Measurements from ENCODE around the gene RIMS4.

RIMS4 gene

DNA sequence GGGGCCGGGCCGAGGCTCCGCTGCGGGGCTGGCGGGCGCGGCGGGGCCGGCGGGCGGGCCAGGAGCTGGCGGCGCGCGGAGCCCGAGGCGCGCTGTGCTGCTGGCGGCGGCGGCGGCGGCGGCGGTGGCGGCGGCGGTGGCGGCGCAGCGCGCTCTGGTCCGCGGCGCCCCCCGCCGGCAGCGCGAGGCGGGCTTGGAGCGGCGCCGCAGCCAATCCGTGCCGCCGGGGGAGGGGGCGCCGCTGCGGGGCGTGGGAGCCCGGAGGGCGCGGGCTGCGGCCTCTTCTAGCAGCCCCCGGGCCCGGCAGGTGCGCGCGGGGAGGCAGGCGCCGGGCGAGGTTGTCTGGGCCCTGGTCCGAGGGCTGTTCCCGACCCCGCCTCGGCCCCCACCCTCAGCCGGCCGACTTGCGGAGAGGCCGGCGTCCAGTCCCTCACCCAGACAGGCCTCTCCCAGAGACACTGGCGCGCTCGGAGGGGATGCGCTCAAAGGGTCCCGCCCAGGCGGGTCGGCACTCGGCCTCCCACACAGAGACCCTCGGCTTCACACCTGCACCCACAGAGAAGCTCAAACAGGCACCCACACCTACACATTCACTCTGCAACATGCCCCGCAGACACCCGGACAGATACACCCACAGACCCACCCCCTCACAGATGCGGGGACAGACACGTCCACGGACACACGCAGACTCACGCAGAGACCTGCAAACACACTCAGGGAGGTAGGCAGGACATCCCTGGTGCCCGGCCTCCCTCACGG, at the start of gene RIMS4:
Gene RIMS4 (minus strand): TSS at position 156 of the 759 bp plus-strand sequence. CDS start 275 bp downstream, outside the sequence.
- H3K27ac Mint-ChIP-seq, result no peak within 1 kb of the TSS
- peaks cover 76% of the 10 kb centered on the region for H3K27me3 Mint-ChIP-seq
- DNase-seq, result no peak

GRCh38 chr20:44858606-44859360, 48.4 kb upstream of the RIMS4 start:
- Mint-ChIP-seq H3K4me1 (peaks cover 31% of the 10 kb centered on the region), H3K27ac (no peak overlapping the region)

More for the DNA sequence above, at the start of gene RIMS4:
- peak; percentile 70 for ATAC-seq
- no peaks in the 10 kb centered on the region for H3K9me3 Mint-ChIP-seq
- H3K4me3 Mint-ChIP-seq, result peak within 1 kb of the TSS; percentile 63 to 81
- H3K4me1 Mint-ChIP-seq, result peaks cover 18% of the 10 kb centered on the region

DNA sequence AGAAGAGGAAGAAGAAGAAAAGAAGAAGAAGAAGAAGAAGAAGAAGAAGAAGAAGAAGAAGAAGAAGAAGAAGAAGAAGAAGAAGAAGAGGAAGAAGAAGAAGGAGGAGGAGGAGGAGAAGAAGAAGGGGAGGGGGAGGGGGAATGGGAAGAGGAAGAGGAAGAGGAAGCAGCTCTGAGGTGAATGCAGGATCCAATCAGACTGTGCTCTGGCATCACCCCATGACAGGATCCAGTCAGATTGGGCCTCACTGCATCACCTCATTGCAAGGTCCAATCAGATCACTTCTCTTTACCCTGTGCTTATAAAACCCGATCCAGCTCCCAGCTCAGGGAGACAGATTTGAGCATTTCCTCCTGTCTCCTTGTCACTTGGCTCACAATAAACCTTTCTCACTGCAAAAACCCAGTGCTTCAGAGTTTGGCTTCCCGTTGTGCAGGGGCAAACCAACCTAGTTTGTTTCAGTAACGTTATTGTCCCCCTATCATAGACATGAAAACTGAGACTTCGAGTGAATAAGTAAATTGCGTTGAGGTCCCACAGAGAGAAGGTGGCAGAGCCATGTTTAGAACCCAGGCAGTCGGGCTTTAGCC, 46.6 kb upstream of the RIMS4 start:
- no peak for ATAC-seq
- Mint-ChIP-seq H3K27ac (no peak overlapping the region), H3K9me3 (peaks cover 0 to 4% of the 10 kb centered on the region in 2 donors), H3K4me1 (peaks cover 22% of the 10 kb centered on the region), H3K4me3 (no peak overlapping the region), H3K27me3 (no peaks in the 10 kb centered on the region)
- DNase-seq, result no peak

More at GRCh38 chr20:44858606-44859360, 48.4 kb upstream of the RIMS4 start:
- DNase-seq, result no peak
- Mint-ChIP-seq H3K4me3 (no peak overlapping the region), H3K9me3 (peaks cover 0 to 4% of the 10 kb centered on the region in 2 donors), H3K27me3 (no peaks in the 10 kb centered on the region)
- ATAC-seq, result no peak

DNA sequence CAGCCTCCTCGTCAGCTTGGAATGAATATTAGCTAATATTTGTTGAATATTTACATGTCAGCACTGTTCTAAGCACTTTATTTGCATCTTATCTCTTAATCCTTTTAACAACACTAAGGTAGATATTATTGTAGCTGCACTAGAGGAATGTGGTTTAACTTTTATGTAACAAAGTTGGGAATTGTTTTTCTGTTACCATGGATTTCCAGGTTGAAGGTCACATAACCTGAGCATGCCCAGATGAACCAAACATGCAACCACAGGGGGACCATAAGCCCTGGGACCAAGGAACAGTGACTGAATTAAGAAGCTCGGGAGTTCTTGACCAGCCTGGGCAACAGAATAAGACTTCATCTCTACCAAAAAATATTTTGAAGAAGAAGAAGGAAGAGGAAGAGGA, 46.1 kb upstream of the RIMS4 start:
- H3K4me1 Mint-ChIP-seq, result peaks cover 17% of the 10 kb centered on the region

DNA sequence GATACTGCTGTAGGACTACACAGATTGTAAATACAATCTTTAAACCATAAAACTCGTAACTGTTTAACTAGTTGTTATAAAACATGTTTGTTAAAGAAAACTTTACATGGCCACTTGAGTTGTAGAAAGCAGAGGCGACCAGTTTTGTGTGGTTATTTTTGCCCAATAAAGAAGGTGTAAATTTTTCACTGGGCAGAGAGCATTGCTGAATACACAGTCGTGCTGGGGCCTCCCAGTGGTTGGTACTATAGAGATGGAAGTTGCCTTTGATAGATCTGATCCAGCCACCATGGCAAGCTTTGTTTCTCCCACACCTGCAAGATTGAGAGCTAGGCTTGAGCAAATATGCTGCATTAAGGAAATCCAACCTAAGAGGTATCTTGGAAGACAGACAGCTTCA, 41.2 kb upstream of the RIMS4 start:
- peaks cover 7% of the 10 kb centered on the region for H3K27me3 Mint-ChIP-seq
- DNase-seq, result no peak
- ATAC-seq, result no peak
- H3K27ac Mint-ChIP-seq, result no peak overlapping the region
- no peak overlapping the region for H3K4me3 Mint-ChIP-seq
- peaks cover 0 to 2% of the 10 kb centered on the region in 2 donors for H3K9me3 Mint-ChIP-seq
- peaks cover 2% of the 10 kb centered on the region for H3K4me1 Mint-ChIP-seq

More for the DNA sequence above, 46.1 kb upstream of the RIMS4 start:
- DNase-seq (no peak), ATAC-seq (no peak)
- Mint-ChIP-seq H3K9me3 (peaks cover 0 to 4% of the 10 kb centered on the region in 2 donors), H3K27ac (no peak overlapping the region), H3K4me3 (no peak overlapping the region), H3K27me3 (no peaks in the 10 kb centered on the region)

- ATAC-seq, result peak; percentile 42
Observed at GRCh38 chr20:44850837-44851236, 40.5 kb upstream of the RIMS4 start.

GRCh38 chr20:44850272-44850671, 39.9 kb upstream of the RIMS4 start:
- H3K4me1 Mint-ChIP-seq, result no peaks in the 10 kb centered on the region
- no peak overlapping the region for H3K27ac Mint-ChIP-seq
- H3K27me3 Mint-ChIP-seq, result peaks cover 8% of the 10 kb centered on the region
- ATAC-seq (no peak), DNase-seq (no peak)
- H3K4me3 Mint-ChIP-seq, result no peak overlapping the region
- no peaks in the 10 kb centered on the region for H3K9me3 Mint-ChIP-seq

More at GRCh38 chr20:44850837-44851236, 40.5 kb upstream of the RIMS4 start:
- DNase-seq, result no peak
- Mint-ChIP-seq H3K9me3 (no peaks in the 10 kb centered on the region), H3K27me3 (peaks cover 7% of the 10 kb centered on the region), H3K4me3 (no peak overlapping the region), H3K4me1 (no peaks in the 10 kb centered on the region), H3K27ac (no peak overlapping the region)

DNA sequence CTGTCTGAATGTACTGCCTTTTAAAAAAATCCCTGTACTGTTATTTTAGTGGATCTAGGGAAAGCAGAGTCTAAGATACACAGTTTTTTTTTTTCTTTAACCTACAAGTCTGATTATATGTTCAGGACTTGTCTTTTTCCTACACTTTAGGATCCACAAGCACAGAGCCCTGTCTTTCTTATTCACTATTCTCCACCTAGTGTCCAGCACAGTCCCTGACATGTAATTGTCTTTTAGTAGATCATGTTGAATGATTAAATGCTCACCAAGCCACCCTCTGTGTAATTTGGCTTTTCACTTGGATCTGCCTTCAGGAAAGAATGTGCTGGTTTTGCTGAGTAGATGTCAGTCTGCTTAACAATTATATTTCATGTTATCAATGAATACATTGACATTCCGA, 39.4 kb upstream of the RIMS4 start:
- Mint-ChIP-seq H3K9me3 (no peaks in the 10 kb centered on the region), H3K27ac (no peak overlapping the region), H3K27me3 (peaks cover 14% of the 10 kb centered on the region), H3K4me3 (no peak overlapping the region), H3K4me1 (no peaks in the 10 kb centered on the region)
- DNase-seq (no peak), ATAC-seq (no peak)

- Mint-ChIP-seq H3K27ac (peak overlapping the region in 1 of 2 donors; percentile 34), H3K4me3 (no peak overlapping the region), H3K27me3 (peaks cover 25% of the 10 kb centered on the region), H3K4me1 (no peaks in the 10 kb centered on the region), H3K9me3 (no peaks in the 10 kb centered on the region)
- DNase-seq (no peak), ATAC-seq (no peak)
Observed at GRCh38 chr20:44848254-44849015, 38.1 kb upstream of the RIMS4 start.

DNA sequence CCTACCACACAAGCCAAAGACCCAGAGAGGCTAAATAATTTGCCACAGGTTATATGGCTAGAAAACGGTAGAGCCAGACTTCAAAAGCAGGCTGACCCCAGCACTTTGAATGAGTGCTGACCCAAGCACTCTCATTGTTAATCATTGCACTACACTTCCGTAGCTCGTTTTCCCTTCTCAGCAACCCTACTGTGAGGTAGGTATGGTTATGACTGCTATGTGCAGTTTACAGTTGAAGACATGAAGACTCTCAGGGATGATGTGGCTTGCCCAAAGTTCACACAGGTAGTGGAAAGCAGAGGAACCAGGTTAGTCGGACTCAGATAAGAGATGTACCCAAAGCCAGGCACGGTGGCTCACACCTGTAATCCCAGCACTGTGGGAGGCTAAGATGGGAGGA, 33.5 kb upstream of the RIMS4 start:
- no peak for ATAC-seq
- Mint-ChIP-seq H3K9me3 (peaks cover 0 to 5% of the 10 kb centered on the region in 2 donors), H3K27me3 (peaks cover 33% of the 10 kb centered on the region), H3K4me1 (no peaks in the 10 kb centered on the region), H3K4me3 (no peak overlapping the region), H3K27ac (no peak overlapping the region)
- DNase-seq, result no peak

DNA sequence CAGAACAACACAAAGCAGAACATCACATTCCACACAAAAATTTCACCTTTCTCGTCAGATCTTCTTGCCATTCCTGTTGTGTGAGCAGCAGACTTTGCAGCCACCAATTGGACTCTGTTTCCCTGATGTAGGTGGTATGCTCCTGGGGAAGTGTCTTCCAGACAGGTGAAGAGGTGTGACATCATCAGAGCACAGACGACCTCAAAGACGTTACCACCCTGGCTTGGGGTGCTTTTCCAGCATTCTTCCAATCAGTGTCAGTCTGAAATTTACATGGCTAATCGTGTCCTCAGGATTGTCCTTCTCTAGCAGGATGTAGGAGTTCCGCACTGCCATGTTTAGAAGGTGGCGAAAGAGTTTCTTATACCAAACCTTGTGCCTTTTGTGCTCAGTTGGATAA, 31.6 kb upstream of the RIMS4 start:
- peaks cover 0 to 5% of the 10 kb centered on the region in 2 donors for H3K9me3 Mint-ChIP-seq
- no peaks in the 10 kb centered on the region for H3K4me1 Mint-ChIP-seq
- H3K27ac Mint-ChIP-seq, result no peak overlapping the region
- ATAC-seq (no peak), DNase-seq (no peak)
- peaks cover 33% of the 10 kb centered on the region for H3K27me3 Mint-ChIP-seq
- no peak overlapping the region for H3K4me3 Mint-ChIP-seq

DNA sequence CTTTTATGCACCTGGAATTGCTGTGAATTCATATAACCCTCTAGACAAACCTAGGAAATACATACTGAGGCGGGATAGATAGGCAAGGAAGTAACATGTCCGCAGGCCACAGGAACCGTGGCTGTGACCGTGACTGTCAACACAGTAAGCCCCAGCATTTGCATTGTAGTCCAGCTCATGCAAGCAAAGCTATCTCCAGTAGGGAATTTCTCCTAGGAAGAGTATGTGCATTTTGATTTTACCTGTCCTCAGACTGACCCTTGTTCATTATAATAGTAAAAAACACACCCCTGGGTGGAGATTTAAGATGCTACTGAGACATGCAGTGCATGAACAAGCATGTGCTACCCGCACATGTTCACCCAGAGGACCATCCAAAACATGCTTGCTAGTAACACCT, 30.5 kb upstream of the RIMS4 start:
- Mint-ChIP-seq H3K4me1 (no peaks in the 10 kb centered on the region), H3K27ac (no peak overlapping the region), H3K27me3 (peaks cover 33% of the 10 kb centered on the region), H3K4me3 (no peak overlapping the region), H3K9me3 (peaks cover 0 to 5% of the 10 kb centered on the region in 2 donors)
- ATAC-seq (no peak), DNase-seq (no peak)

GRCh38 chr20:44839481-44839880, 29.1 kb upstream of the RIMS4 start:
- ATAC-seq, result no peak
- H3K27me3 Mint-ChIP-seq, result peaks cover 29% of the 10 kb centered on the region
- no peak for DNase-seq
- H3K27ac Mint-ChIP-seq, result no peak overlapping the region
- H3K9me3 Mint-ChIP-seq, result peaks cover 0 to 5% of the 10 kb centered on the region in 2 donors
- H3K4me3 Mint-ChIP-seq, result no peak overlapping the region
- H3K4me1 Mint-ChIP-seq, result peaks cover 8% of the 10 kb centered on the region

GRCh38 chr20:44838521-44838920, 28.2 kb upstream of the RIMS4 start:
- Mint-ChIP-seq H3K27me3 (peaks cover 21% of the 10 kb centered on the region), H3K4me1 (peaks cover 8% of the 10 kb centered on the region), H3K4me3 (no peak overlapping the region), H3K27ac (no peak overlapping the region), H3K9me3 (peaks cover 0 to 5% of the 10 kb centered on the region in 2 donors)
- DNase-seq (no peak), ATAC-seq (no peak)

DNA sequence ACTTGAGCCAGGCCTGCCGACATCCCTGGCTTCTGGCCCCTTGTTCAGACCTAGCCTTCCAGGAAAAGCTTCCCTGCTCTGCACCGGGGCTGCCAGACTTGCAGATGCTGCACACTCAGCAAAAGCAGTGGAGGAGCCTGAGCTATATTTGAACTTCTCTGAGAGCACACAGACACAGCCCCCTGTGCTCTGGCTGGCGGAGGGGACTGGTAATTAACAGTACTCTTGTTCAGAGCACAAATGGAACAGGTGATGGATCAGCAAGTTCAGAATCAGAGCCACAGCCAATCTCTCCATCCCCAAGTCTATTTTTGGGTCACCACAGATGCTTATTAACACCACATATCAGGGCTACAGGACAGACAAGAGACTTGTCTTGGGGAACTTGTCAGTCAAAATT, 27.6 kb upstream of the RIMS4 start:
- no peak overlapping the region for H3K4me3 Mint-ChIP-seq
- H3K27ac Mint-ChIP-seq, result no peak overlapping the region
- DNase-seq, result no peak
- H3K9me3 Mint-ChIP-seq, result peaks cover 0 to 5% of the 10 kb centered on the region in 2 donors
- ATAC-seq, result no peak
- peaks cover 15% of the 10 kb centered on the region for H3K27me3 Mint-ChIP-seq
- H3K4me1 Mint-ChIP-seq, result peaks cover 8% of the 10 kb centered on the region

All from stimulated activated naive CD8-positive, alpha-beta T cell treated with anti-CD3 and anti-CD28 coated beads, Interleukin-15, amount 100 ng/mL, for 72 hours (primary cell).